ENCODE results near the gene MFAP1.
"Not testable (repeated sequence)": the region's sequence is repeated elsewhere in the genome, so short reads cannot be mapped to it uniquely, and the experiment has no call there.

DNA sequence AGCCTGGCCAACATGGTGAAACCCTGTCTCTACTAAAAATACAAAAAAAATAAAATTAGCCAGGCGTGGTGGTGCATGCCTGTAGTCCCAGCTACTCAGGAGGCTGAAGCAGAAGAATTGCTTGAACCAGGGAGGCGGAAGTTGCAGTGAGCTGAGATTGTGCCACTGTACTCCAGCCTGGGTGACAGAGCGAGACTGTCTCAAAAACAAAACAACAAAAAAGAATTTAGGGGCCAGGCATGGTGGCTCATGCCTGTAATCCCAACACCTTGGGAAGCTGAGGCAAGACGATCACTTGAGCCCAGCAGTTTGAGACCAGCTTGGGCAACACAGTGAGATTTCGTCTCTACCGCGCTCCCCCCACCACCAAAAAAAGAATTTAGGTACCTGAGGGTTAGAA, 21.8 kb downstream of the MFAP1 start:
- TF ChIP-seq, protein P1, sequence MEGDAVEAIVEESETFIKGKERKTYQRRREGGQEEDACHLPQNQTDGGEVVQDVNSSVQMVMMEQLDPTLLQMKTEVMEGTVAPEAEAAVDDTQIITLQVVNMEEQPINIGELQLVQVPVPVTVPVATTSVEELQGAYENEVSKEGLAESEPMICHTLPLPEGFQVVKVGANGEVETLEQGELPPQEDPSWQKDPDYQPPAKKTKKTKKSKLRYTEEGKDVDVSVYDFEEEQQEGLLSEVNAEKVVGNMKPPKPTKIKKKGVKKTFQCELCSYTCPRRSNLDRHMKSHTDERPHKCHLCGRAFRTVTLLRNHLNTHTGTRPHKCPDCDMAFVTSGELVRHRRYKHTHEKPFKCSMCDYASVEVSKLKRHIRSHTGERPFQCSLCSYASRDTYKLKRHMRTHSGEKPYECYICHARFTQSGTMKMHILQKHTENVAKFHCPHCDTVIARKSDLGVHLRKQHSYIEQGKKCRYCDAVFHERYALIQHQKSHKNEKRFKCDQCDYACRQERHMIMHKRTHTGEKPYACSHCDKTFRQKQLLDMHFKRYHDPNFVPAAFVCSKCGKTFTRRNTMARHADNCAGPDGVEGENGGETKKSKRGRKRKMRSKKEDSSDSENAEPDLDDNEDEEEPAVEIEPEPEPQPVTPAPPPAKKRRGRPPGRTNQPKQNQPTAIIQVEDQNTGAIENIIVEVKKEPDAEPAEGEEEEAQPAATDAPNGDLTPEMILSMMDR (IDR thresholded peaks at IDR 0.05 in 8 of 11, conservative IDR thresholded peaks at IDR 0.05 in 3 of 11) = not testable (repeated sequence)
- TF ChIP-seq POLR2AphosphoS5, POLR2A (IDR thresholded peaks at IDR 0.05): not testable (repeated sequence)

All from spleen (tissue), 7 donors.